Keratinocyte (primary cell): Measurements from ENCODE around the gene FEN1. TPM values are rescaled to one million over a fixed set of nuclear protein-coding genes. Genes with fewer than 3 reads are reported as not detected.

Experiments used
- DNase-seq: peaks from one replicate; pipeline ENCODE4 v3.0.0-alpha.2; 2011; ENCODE audit warnings: low read depth, missing footprints, low spot score
- FAIRE-seq: peaks from 2 replicates; lab custom pipeline; 2011; peaks lifted over from hg19 to GRCh38; lab: Jason Lieb, UNC
- H2AFZ ChIP-seq: 2 replicates; pipeline ENCODE4 v1.6.0; 2012; ENCODE audit warnings: low read length, control low read depth, inconsistent platforms; ENCODE audit not compliant: control insufficient read depth
- H3K27ac ChIP-seq: 2 replicates; pipeline ENCODE4 v1.5.1; 2011; ENCODE audit warnings: low read length; ENCODE audit not compliant: control insufficient read depth, insufficient read depth
- H3K27me3 ChIP-seq: 3 replicates; pipeline ENCODE4 v1.6.0; 2011; ENCODE audit warnings: low read length; ENCODE audit not compliant: control insufficient read depth, insufficient read depth; ENCODE audit errors: extremely low read depth
- H3K36me3 ChIP-seq, 2 experiments: 2 replicates in 1 of 2; 3 replicates in 1 of 2; pipeline ENCODE4 v1.5.1; 2011; ENCODE audit warnings: low read length in 2 of 2, mild to moderate bottlenecking in 1 of 2; ENCODE audit not compliant: control insufficient read depth in 2 of 2, insufficient read depth in 2 of 2; ENCODE audit errors: extremely low read depth in 1 of 2
- H3K4me1 ChIP-seq: 3 replicates; pipeline ENCODE4 v1.5.1; 2011; ENCODE audit warnings: low read length; ENCODE audit not compliant: control insufficient read depth, insufficient read depth; ENCODE audit errors: extremely low read depth
- H3K4me2 ChIP-seq: 3 replicates; pipeline ENCODE4 v1.6.0; 2011; ENCODE audit warnings: low read depth, low read length; ENCODE audit not compliant: control insufficient read depth, insufficient read depth; ENCODE audit errors: extremely low read depth
- H3K4me3 ChIP-seq, 3 experiments: fragments of 200-600 bp in 1 of 3; sonication (generic) in 1 of 3; 2 replicates in 2 of 3; 3 replicates in 1 of 3; pipeline ENCODE4 v1.5.1; 2011 to 2016; ENCODE audit warnings: low read length in 3 of 3, mild to moderate bottlenecking in 3 of 3, control low read depth in 2 of 3, inconsistent platforms in 1 of 3, low read depth in 1 of 3, mixed read lengths in 1 of 3, mixed run types in 1 of 3, moderate library complexity in 1 of 3; ENCODE audit not compliant: control insufficient read depth in 2 of 3, insufficient read depth in 2 of 3; ENCODE audit errors: extremely low read depth in 1 of 3
- H3K79me2 ChIP-seq: 2 replicates; pipeline ENCODE4 v1.6.0; 2012; ENCODE audit warnings: low read length; ENCODE audit not compliant: control insufficient read depth, insufficient read depth
- H3K9ac ChIP-seq: 3 replicates; pipeline ENCODE4 v1.6.0; 2011; ENCODE audit warnings: low read length; ENCODE audit not compliant: control insufficient read depth, insufficient read depth; ENCODE audit errors: extremely low read depth
- H3K9me1 ChIP-seq: 3 replicates; pipeline ENCODE4 v1.6.0; 2011; ENCODE audit warnings: low read length; ENCODE audit not compliant: control insufficient read depth, insufficient read depth; ENCODE audit errors: extremely low read depth
- H3K9me3 ChIP-seq: 2 replicates; pipeline ENCODE4 v1.5.1; 2012; ENCODE audit warnings: low read depth, low read length; ENCODE audit not compliant: control insufficient read depth
- H4K20me1 ChIP-seq: 3 replicates; pipeline ENCODE4 v1.6.0; 2011; ENCODE audit warnings: low read length; ENCODE audit not compliant: control insufficient read depth, insufficient read depth; ENCODE audit errors: extremely low read depth
- EZH2 ChIP-seq: IDR thresholded peaks from one replicate; pipeline ENCODE4 v1.6.1; 2012; ENCODE audit warnings: inconsistent platforms, mild to moderate bottlenecking, low read length, moderate library complexity
- dilution Hi-C: fragments of 300-500 bp; cut with MboI; formaldehyde crosslinking; loops from one replicate; pipeline ENCODE4 v1.7.0; 2020; ENCODE audit warnings: low sequenced_read_pairs; ENCODE audit not compliant: extremely low pct_ligation_motif_present
- polyA plus RNA-seq, 5 experiments: library from polyadenylated mRNA; depleted of rRNA in 3 of 5; stranded (reverse) in 3 of 5; stranded (forward) in 1 of 5; unstranded in 1 of 5; fragments of >200 nt; gene quantifications; 1 replicate in 1 of 5; 2 replicates in 3 of 5; 3 replicates in 1 of 5; pipeline versions ENCODE4 v1.2.1 to v1.2.3, GENCODE V29; 2011 to 2012; ENCODE audit warnings: missing spikeins in 2 of 5, low read depth in 1 of 5, low replicate concordance in 1 of 5
- TF ChIP-seq, protein P1 (sequence below), 3 experiments: IDR thresholded peaks in 1 of 3; conservative IDR thresholded peaks in 1 of 3; optimal IDR thresholded peaks in 1 of 3; 2 replicates in 2 of 3; 3 replicates in 1 of 3; pipeline versions ENCODE3 to v1.5.1; 2011; ENCODE audit warnings: low read length in 3 of 3, mild to moderate bottlenecking in 3 of 3, moderate library complexity in 2 of 3, control low read depth in 1 of 3, inconsistent platforms in 1 of 3; ENCODE audit not compliant: insufficient read depth in 2 of 3; ENCODE audit errors: extremely low read depth in 1 of 3

The FEN1 gene
- polyA plus RNA-seq, 1 donor (not counting 4 experiments of a cell fraction or from before 2014, with no cell fraction given): 26.7 TPM

- no peak overlapping the region for H2AFZ ChIP-seq
- FAIRE-seq (no peak), DNase-seq (no peak)
- peaks cover 3% of the 10 kb centered on the region for H3K4me1 ChIP-seq
- no peaks in the 10 kb centered on the region for H3K27me3 ChIP-seq
- H4K20me1 ChIP-seq: no peaks in the 10 kb centered on the region
- no peak overlapping the region for H3K27ac ChIP-seq
- H3K4me2 ChIP-seq: no peak overlapping the region
- H3K9ac ChIP-seq: no peak overlapping the region
- H3K79me2 ChIP-seq: no peaks in the 10 kb centered on the region
- no peaks in the 10 kb centered on the region for H3K9me1 ChIP-seq
- no peaks in the 10 kb centered on the region for H3K36me3 ChIP-seq
- TF ChIP-seq, protein P1, sequence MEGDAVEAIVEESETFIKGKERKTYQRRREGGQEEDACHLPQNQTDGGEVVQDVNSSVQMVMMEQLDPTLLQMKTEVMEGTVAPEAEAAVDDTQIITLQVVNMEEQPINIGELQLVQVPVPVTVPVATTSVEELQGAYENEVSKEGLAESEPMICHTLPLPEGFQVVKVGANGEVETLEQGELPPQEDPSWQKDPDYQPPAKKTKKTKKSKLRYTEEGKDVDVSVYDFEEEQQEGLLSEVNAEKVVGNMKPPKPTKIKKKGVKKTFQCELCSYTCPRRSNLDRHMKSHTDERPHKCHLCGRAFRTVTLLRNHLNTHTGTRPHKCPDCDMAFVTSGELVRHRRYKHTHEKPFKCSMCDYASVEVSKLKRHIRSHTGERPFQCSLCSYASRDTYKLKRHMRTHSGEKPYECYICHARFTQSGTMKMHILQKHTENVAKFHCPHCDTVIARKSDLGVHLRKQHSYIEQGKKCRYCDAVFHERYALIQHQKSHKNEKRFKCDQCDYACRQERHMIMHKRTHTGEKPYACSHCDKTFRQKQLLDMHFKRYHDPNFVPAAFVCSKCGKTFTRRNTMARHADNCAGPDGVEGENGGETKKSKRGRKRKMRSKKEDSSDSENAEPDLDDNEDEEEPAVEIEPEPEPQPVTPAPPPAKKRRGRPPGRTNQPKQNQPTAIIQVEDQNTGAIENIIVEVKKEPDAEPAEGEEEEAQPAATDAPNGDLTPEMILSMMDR (optimal IDR thresholded peaks at IDR 0.05 in 1 of 3, IDR thresholded peaks at IDR 0.05 in 1 of 3, conservative IDR thresholded peaks at IDR 0.05 in 1 of 3; ENCODE audit: extremely low read depth in 1 of 3, insufficient read depth in 2 of 3, low read length in 3 of 3): no peak
- no peak for TF ChIP-seq EZH2
- dilution Hi-C loops: no loop called here
- no peaks in the 10 kb centered on the region for H3K9me3 ChIP-seq
- no peak overlapping the region for H3K4me3 ChIP-seq
Observed at GRCh38 chr11:61768376-61769076, 24.2 kb upstream of the FEN1 start.

- no peak overlapping the region for H2AFZ ChIP-seq
- no peak overlapping the region for H3K4me2 ChIP-seq
- DNase-seq (no peak), FAIRE-seq (no peak)
- H3K9me3 ChIP-seq: no peaks in the 10 kb centered on the region
- TF ChIP-seq EZH2: no peak
- TF ChIP-seq, protein P1 (optimal IDR thresholded peaks at IDR 0.05 in 1 of 3, IDR thresholded peaks at IDR 0.05 in 1 of 3, conservative IDR thresholded peaks at IDR 0.05 in 1 of 3; ENCODE audit: extremely low read depth in 1 of 3, insufficient read depth in 2 of 3, low read length in 3 of 3): no peak
- H3K9ac ChIP-seq: no peak overlapping the region
- no peaks in the 10 kb centered on the region for H3K36me3 ChIP-seq
- H3K4me3 ChIP-seq: no peak overlapping the region
- H3K4me1 ChIP-seq: peaks cover 3% of the 10 kb centered on the region
- H3K27me3 ChIP-seq: no peaks in the 10 kb centered on the region
- H3K27ac ChIP-seq: no peak overlapping the region
- no peaks in the 10 kb centered on the region for H4K20me1 ChIP-seq
- dilution Hi-C loops: no loop called here
- no peaks in the 10 kb centered on the region for H3K79me2 ChIP-seq
- no peaks in the 10 kb centered on the region for H3K9me1 ChIP-seq
Observed at GRCh38 chr11:61769169-61769920, 23.4 kb upstream of the FEN1 start.
